GM06990 (cell line): ENCODE measurements around the gene GPX7.

Experiments
- DNase-seq: peaks from one replicate; pipeline ENCODE4 v3.0.0-alpha.2; 2011; ENCODE audit not compliant: insufficient read length; ENCODE audit errors: extremely low read depth
- H3K27me3 ChIP-seq: replicated peaks from 2 replicates; pipeline ENCODE4 v1.6.0; 2011; ENCODE audit warnings: low read length; ENCODE audit not compliant: control insufficient read depth, insufficient read depth
- H3K36me3 ChIP-seq: 2 replicates; pipeline ENCODE4 v1.5.1; 2011; ENCODE audit warnings: low read length; ENCODE audit not compliant: control insufficient read depth, insufficient read depth
- H3K4me3 ChIP-seq: replicated peaks from 2 replicates; pipeline ENCODE4 v1.5.1; 2011; ENCODE audit warnings: low read depth, mild to moderate bottlenecking, control low read depth, low read length
- CTCF ChIP-seq: IDR thresholded peaks from 2 replicates; pipeline ENCODE4 v1.5.1; 2011; ENCODE audit warnings: low read length, control low read depth, mild to moderate bottlenecking, inconsistent platforms; ENCODE audit not compliant: insufficient read depth, poor library complexity, severe bottlenecking

Gene GPX7

GRCh38 chr1:52623812-52624211 lies 21.6 kb downstream of the GPX7 start:
- H3K36me3 ChIP-seq, result no peaks in the 10 kb centered on the region

GRCh38 chr1:52627028-52627427 lies 24.9 kb downstream of the GPX7 start:
- Histone ChIP-seq H3K4me3 (no peak overlapping the region), H3K27me3 (no peaks in the 10 kb centered on the region; the same call in 1 of the 2 replicates), H3K36me3 (no peaks in the 10 kb centered on the region)
- no peak for TF ChIP-seq CTCF
- no peak for DNase-seq

More at GRCh38 chr1:52623812-52624211, 21.6 kb downstream of the GPX7 start:
- Histone ChIP-seq H3K27me3 (no peaks in the 10 kb centered on the region), H3K4me3 (no peak overlapping the region)
- DNase-seq, result no peak
- no peak for TF ChIP-seq CTCF

GRCh38 chr1:52628614-52629324 lies 26.6 kb downstream of the GPX7 start:
- H3K36me3 ChIP-seq, result no peaks in the 10 kb centered on the region
- no peak for DNase-seq
- no peak overlapping the region for H3K4me3 ChIP-seq
- TF ChIP-seq CTCF, result no peak
- H3K27me3 ChIP-seq, result peaks cover 2% of the 10 kb centered on the region

GRCh38 chr1:52629325-52629643 lies 27.1 kb downstream of the GPX7 start:
- TF ChIP-seq CTCF, result no peak
- DNase-seq, result no peak
- H3K36me3 ChIP-seq, result no peaks in the 10 kb centered on the region
- H3K27me3 ChIP-seq, result peaks cover 2% of the 10 kb centered on the region
- H3K4me3 ChIP-seq, result no peak overlapping the region

- TF ChIP-seq CTCF, result no peak
- peaks cover 2% of the 10 kb centered on the region for H3K27me3 ChIP-seq
- no peaks in the 10 kb centered on the region for H3K36me3 ChIP-seq
- DNase-seq, result no peak
- no peak overlapping the region for H3K4me3 ChIP-seq
Observed at GRCh38 chr1:52629667-52630066, 27.5 kb downstream of the GPX7 start.
